ENCODE measurements around the gene ATF6.

- TF ChIP-seq CTCF (IDR thresholded peaks at IDR 0.05; ENCODE audit: low read length) (no peak), EZH2 (optimal IDR thresholded peaks at IDR 0.05; ENCODE audit: low read depth, low read length) (no peak), EZH2phosphoT487 (IDR thresholded peaks at IDR 0.05; ENCODE audit: low read length) (no peak)
Measured at GRCh38 chr1:161929137-161929536, 163.0 kb downstream of the ATF6 start.

Measured in MM.1S (cell line).